Measurements from ENCODE around the gene EFCAB8.
"Not testable (repeated sequence)": the region's sequence is repeated elsewhere in the genome, so short reads cannot be mapped to it uniquely, and the experiment has no call there.

EFCAB8 gene

GRCh38 chr20:32841632-32842031 is 17.1 kb upstream of the EFCAB8 start:
- no peak for DNase-seq

- DNase-seq, result no peak
Measured at GRCh38 chr20:32842688-32843524, 15.8 kb upstream of the EFCAB8 start.

- no peak for DNase-seq
Measured at GRCh38 chr20:32845786-32846185, 12.9 kb upstream of the EFCAB8 start.

GRCh38 chr20:32846852-32847251 is 11.9 kb upstream of the EFCAB8 start:
- DNase-seq, result no peak

- DNase-seq, result no peak
Measured at GRCh38 chr20:32847964-32848363, 10.8 kb upstream of the EFCAB8 start.

GRCh38 chr20:32848846-32849245 is 9.9 kb upstream of the EFCAB8 start:
- no peak for DNase-seq

- DNase-seq, result no peak
Measured at GRCh38 chr20:32849577-32849976, 9.1 kb upstream of the EFCAB8 start.

GRCh38 chr20:32855387-32855786 is 3.3 kb upstream of the EFCAB8 start:
- DNase-seq, result no peak

GRCh38 chr20:32858189-32858588 is 534 bp upstream of the EFCAB8 start:
- DNase-seq, result no peak

- DNase-seq, result no peak
Measured at GRCh38 chr20:32861446-32861845, 2.7 kb downstream of the EFCAB8 start.

- no peak for DNase-seq
Measured at GRCh38 chr20:32869562-32869961, 10.8 kb downstream of the EFCAB8 start.

- DNase-seq, result not testable (repeated sequence)
Measured at GRCh38 chr20:32870526-32870925, 11.8 kb downstream of the EFCAB8 start.

GRCh38 chr20:32870985-32871384 is 12.3 kb downstream of the EFCAB8 start:
- DNase-seq, result no peak

GRCh38 chr20:32871627-32872160 is 13.0 kb downstream of the EFCAB8 start:
- no peak for DNase-seq

GRCh38 chr20:32872266-32872665 is 13.5 kb downstream of the EFCAB8 start:
- DNase-seq, result no peak

GRCh38 chr20:32875673-32876072 is 16.9 kb downstream of the EFCAB8 start:
- no peak for DNase-seq

GRCh38 chr20:32877507-32877906 is 18.8 kb downstream of the EFCAB8 start:
- no peak for DNase-seq

GRCh38 chr20:32878820-32879219 is 20.1 kb downstream of the EFCAB8 start:
- no peak for DNase-seq

- no peak for DNase-seq
Measured at GRCh38 chr20:32879538-32879937, 20.8 kb downstream of the EFCAB8 start.

GRCh38 chr20:32880635-32881034 is 21.9 kb downstream of the EFCAB8 start:
- DNase-seq, result no peak

- no peak for DNase-seq
Measured at GRCh38 chr20:32883081-32883480, 24.4 kb downstream of the EFCAB8 start.

- DNase-seq, result no peak
Measured at GRCh38 chr20:32885185-32885584, 26.5 kb downstream of the EFCAB8 start.

- DNase-seq, result no peak
Measured at GRCh38 chr20:32885952-32886351, 27.2 kb downstream of the EFCAB8 start.

- no peak for DNase-seq
Measured at GRCh38 chr20:32886652-32887051, 27.9 kb downstream of the EFCAB8 start.

- DNase-seq, result no peak
Measured at GRCh38 chr20:32887492-32887891, 28.8 kb downstream of the EFCAB8 start.

Measured in NCI-H2081 treated with DMSO at 0.1 percent for 48 hours (cell line).